Breast epithelium (tissue), 3 donors: ENCODE measurements around the gene ZIC3.

ENCODE experiments used
- POLR2A ChIP-seq: fragments of 450-650 bp; IDR thresholded peaks from one replicate; pipeline ENCODE4 v1.6.1; 2016; ENCODE audit warnings: antibody characterized with exemption, mild to moderate bottlenecking, moderate library complexity
- POLR2AphosphoS5 ChIP-seq, 3 donors: sonication (generic); formaldehyde crosslinking; IDR thresholded peaks; one replicate each; pipeline ENCODE4 v1.6.1; 2017; ENCODE audit warnings: antibody characterized with exemption in 3 of 3
- TF ChIP-seq, protein P1 (sequence below), 3 donors: fragments of 450-650 bp; IDR thresholded peaks; one replicate each; pipeline ENCODE4 v1.5.1; 2016 to 2017; ENCODE audit warnings: antibody characterized with exemption in 3 of 3, mild to moderate bottlenecking in 3 of 3, moderate library complexity in 3 of 3

DNA sequence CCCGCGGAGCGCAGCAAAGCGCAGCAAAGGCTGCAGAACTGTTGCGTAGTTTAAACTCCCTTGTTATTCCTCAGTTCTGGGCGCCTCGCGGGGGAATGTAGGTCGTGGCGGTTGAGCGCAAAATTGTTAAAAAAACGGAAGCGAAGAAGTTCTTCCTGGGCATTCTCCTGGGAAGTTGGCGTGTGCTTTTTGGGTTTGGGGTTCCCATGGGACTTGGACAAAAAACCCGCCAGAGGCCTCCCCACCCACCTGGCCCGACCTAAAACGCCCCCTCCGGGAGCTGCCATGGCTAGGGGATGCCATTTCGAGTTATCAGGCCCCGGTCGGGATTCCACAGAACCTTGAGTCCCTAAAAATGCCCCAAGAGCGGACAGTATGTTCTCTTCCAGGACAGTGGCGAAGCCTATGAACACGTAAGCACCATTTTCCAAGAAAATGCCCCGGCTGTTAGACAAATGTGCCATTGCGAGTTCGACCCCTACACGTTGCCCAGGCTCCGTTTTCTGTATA lies 8.9 kb downstream of the ZIC3 start:
- TF ChIP-seq, protein P1, sequence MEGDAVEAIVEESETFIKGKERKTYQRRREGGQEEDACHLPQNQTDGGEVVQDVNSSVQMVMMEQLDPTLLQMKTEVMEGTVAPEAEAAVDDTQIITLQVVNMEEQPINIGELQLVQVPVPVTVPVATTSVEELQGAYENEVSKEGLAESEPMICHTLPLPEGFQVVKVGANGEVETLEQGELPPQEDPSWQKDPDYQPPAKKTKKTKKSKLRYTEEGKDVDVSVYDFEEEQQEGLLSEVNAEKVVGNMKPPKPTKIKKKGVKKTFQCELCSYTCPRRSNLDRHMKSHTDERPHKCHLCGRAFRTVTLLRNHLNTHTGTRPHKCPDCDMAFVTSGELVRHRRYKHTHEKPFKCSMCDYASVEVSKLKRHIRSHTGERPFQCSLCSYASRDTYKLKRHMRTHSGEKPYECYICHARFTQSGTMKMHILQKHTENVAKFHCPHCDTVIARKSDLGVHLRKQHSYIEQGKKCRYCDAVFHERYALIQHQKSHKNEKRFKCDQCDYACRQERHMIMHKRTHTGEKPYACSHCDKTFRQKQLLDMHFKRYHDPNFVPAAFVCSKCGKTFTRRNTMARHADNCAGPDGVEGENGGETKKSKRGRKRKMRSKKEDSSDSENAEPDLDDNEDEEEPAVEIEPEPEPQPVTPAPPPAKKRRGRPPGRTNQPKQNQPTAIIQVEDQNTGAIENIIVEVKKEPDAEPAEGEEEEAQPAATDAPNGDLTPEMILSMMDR (IDR thresholded peaks at IDR 0.05): no peak
- no peak for TF ChIP-seq POLR2AphosphoS5 (IDR thresholded peaks at IDR 0.05)
- no peak for TF ChIP-seq POLR2A
